ENCODE data around the gene RORB.

DNA sequence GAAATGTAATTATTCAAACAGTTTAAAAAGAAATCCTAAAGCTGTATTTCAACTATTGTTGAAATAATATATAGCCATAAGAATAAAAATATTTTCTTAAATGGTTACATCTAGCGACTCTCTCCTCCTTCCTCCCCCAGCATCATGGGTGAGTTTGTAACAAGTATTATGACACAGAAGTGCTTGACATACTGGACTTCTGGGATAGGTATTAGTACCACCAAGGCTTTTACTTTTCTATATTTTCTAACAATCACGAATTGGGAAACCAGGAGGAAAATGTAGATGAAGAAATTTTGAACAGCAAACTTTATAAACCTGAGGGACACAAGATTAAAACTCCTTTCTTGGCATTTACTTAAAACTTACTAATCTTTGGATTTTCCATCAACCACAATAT lies 4.4 kb downstream of the RORB start:
- TF ChIP-seq, protein P1, sequence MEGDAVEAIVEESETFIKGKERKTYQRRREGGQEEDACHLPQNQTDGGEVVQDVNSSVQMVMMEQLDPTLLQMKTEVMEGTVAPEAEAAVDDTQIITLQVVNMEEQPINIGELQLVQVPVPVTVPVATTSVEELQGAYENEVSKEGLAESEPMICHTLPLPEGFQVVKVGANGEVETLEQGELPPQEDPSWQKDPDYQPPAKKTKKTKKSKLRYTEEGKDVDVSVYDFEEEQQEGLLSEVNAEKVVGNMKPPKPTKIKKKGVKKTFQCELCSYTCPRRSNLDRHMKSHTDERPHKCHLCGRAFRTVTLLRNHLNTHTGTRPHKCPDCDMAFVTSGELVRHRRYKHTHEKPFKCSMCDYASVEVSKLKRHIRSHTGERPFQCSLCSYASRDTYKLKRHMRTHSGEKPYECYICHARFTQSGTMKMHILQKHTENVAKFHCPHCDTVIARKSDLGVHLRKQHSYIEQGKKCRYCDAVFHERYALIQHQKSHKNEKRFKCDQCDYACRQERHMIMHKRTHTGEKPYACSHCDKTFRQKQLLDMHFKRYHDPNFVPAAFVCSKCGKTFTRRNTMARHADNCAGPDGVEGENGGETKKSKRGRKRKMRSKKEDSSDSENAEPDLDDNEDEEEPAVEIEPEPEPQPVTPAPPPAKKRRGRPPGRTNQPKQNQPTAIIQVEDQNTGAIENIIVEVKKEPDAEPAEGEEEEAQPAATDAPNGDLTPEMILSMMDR (IDR thresholded peaks at IDR 0.05) = no peak
- TF ChIP-seq POLR2A (IDR thresholded peaks at IDR 0.05; ENCODE audit: low read depth) = no peak
